NCI-H1417 (cell line): ENCODE data around the gene CREB3L4.
A peak's percentile ranks its signal among the peaks of the same experiment; 100 is the strongest.

Experiments used
- DNase-seq, 3 experiments: peaks; one replicate each; lab custom pipeline; 2025; lab: John Stamatoyannopoulos, UW

The CREB3L4 gene

GRCh38 chr1:153937331-153937730 lies 30.4 kb upstream of the CREB3L4 start:
- no peak for DNase-seq

- DNase-seq: no peak
Observed at GRCh38 chr1:153938996-153939395, 28.7 kb upstream of the CREB3L4 start.

GRCh38 chr1:153939476-153939875 lies 28.2 kb upstream of the CREB3L4 start:
- no peak for DNase-seq

- no peak for DNase-seq
Observed at GRCh38 chr1:153940756-153941155, 26.9 kb upstream of the CREB3L4 start.

GRCh38 chr1:153941826-153942725 lies 25.6 kb upstream of the CREB3L4 start:
- DNase-seq: no peak

- no peak for DNase-seq
Observed at GRCh38 chr1:153942766-153943549, 24.7 kb upstream of the CREB3L4 start.

- no peak for DNase-seq
Observed at GRCh38 chr1:153944005-153944826, 23.5 kb upstream of the CREB3L4 start.

- DNase-seq: no peak
Observed at GRCh38 chr1:153944827-153945117, 22.9 kb upstream of the CREB3L4 start.

GRCh38 chr1:153945131-153945794 lies 22.4 kb upstream of the CREB3L4 start:
- DNase-seq: peak in 2 of 3 experiments; percentile 32 to 63

- DNase-seq: peak; percentile 47 to 79 (median 63)
Observed at GRCh38 chr1:153945795-153946621, 21.7 kb upstream of the CREB3L4 start.

GRCh38 chr1:153946622-153947241 lies 21.0 kb upstream of the CREB3L4 start, which contains the start of gene DENND4B:
Gene DENND4B, minus strand, starts transcription at chr1:153946718. Its CDS starts 2,344 bp downstream, at chr1:153944374.
- peak; percentile 79 to 93 (median 82) for DNase-seq

- DNase-seq: no peak
Observed at GRCh38 chr1:153951183-153951582, 16.5 kb upstream of the CREB3L4 start.

GRCh38 chr1:153951801-153952200 lies 15.9 kb upstream of the CREB3L4 start:
- no peak for DNase-seq

- DNase-seq: no peak
Observed at GRCh38 chr1:153953859-153954365, 13.8 kb upstream of the CREB3L4 start.

- DNase-seq: no peak
Observed at GRCh38 chr1:153954826-153955225, 12.9 kb upstream of the CREB3L4 start.

- no peak for DNase-seq
Observed at GRCh38 chr1:153956997-153957715, 10.5 kb upstream of the CREB3L4 start.

GRCh38 chr1:153957744-153958110 lies 10.0 kb upstream of the CREB3L4 start:
- DNase-seq: no peak

GRCh38 chr1:153958111-153958960 lies 9.4 kb upstream of the CREB3L4 start, which contains the start of gene CRTC2:
Gene CRTC2, minus strand, starts transcription at chr1:153958612. Its CDS starts 115 bp downstream, at chr1:153958497.
- peak; percentile 97 to 100 (median 99) for DNase-seq

GRCh38 chr1:153958961-153959260 lies 8.8 kb upstream of the CREB3L4 start:
- no peak for DNase-seq
